ENCODE measurements around the gene CES5A. TPM values are rescaled to one million over a fixed set of nuclear protein-coding genes. Genes with fewer than 3 reads are reported as not detected.

The CES5A gene
- polyA plus RNA-seq, 5 donors: 0.09 TPM; not detected in 4

Other genes with a start within 250 kb of the CES5A start
- under 1 TPM in 2 of 5 donors, not detected in 3; 0.13 to 0.22 TPM for gene SLC6A2, start 219.4 kb downstream of the CES5A start, polyA plus RNA-seq (ENCODE audit: insufficient read depth in 1 of 5, insufficient read length in 5 of 5, low replicate concordance in 1 of 5)
- 100 to 1,000 TPM in 4 of 5 donors, 10 to 100 TPM in 1; 91.7 to 129 (median 120) TPM for gene CES1, start 42.3 kb downstream of the CES5A start, polyA plus RNA-seq (ENCODE audit: insufficient read depth in 1 of 5, insufficient read length in 5 of 5, low replicate concordance in 1 of 5)

Data from right lung (tissue), 5 donors.